HepG2 (cell line): ENCODE data around the gene TMEM151A. TPM values are rescaled to one million over a fixed set of nuclear protein-coding genes. Genes with fewer than 3 reads are reported as not detected.

Experiments used
- ATAC-seq: fragments of 200-7000 bp; cut with Tn5 transposase; 3 replicates; pipeline ENCODE4 v1.9.1; 2020; ENCODE audit warnings: mild to moderate bottlenecking, moderate library complexity
- BruUV-seq: library from RNA; stranded (reverse); fragments of 400-500 nt; replicated peaks from 2 replicates; lab custom pipeline; 2021; lab: Mats Ljungman, UMichigan
- CTCF ChIA-PET: fragments of 300-600 bp; formaldehyde crosslinking; extraction: SDS; loops from one replicate; lab custom pipeline; 2021; ENCODE audit warnings: low total read pairs, inconsistent platforms, low intra/inter-chr PET ratio; lab: Yijun Ruan, JAX
- POLR2A ChIA-PET: fragments of 350-600 bp; sonication (Branson Sonifier 250); formaldehyde crosslinking; loops from one replicate; lab custom pipeline; 2020; ENCODE audit warnings: antibody characterized with exemption, inconsistent platforms; lab: Yijun Ruan, JAX
- DNase-seq: peaks from one replicate; pipeline ENCODE4 v3.0.0-alpha.2; 2015; ENCODE audit warnings: low spot score
- FAIRE-seq: peaks from 3 replicates; lab custom pipeline; 2011; peaks lifted over from hg19 to GRCh38; lab: Jason Lieb, UNC
- H2AFZ ChIP-seq: one replicate; pipeline ENCODE4 v1.6.1; 2011; ENCODE audit warnings: low read length, inconsistent platforms
- H3K27ac ChIP-seq: fragments of 300-600 bp; 3 replicates; pipeline ENCODE4 v1.8.0; 2011; ENCODE audit warnings: mixed run types, mild to moderate bottlenecking, mixed read lengths, low read length, inconsistent platforms; ENCODE audit not compliant: insufficient read depth; ENCODE audit errors: extremely low read length
- H3K27me3 ChIP-seq, 2 experiments: fragments of 200-600 bp in 1 of 2; 2 replicates in 1 of 2; 3 replicates in 1 of 2; pipeline versions ENCODE4 v1.6.0 to v1.8.0; 2011; ENCODE audit warnings: low read length in 2 of 2, mild to moderate bottlenecking in 2 of 2, moderate library complexity in 2 of 2, inconsistent platforms in 1 of 2; ENCODE audit not compliant: insufficient read depth in 2 of 2, control insufficient read depth in 1 of 2
- H3K36me3 ChIP-seq, 2 experiments: fragments of 200-600 bp in 1 of 2; replicated peaks in 1 of 2; 2 replicates in 1 of 2; 3 replicates in 1 of 2; pipeline versions ENCODE4 v1.5.1 to v1.8.0; 2011; ENCODE audit warnings: low read length in 2 of 2, inconsistent platforms in 1 of 2; ENCODE audit not compliant: insufficient read depth in 2 of 2, control insufficient read depth in 1 of 2
- H3K4me1 ChIP-seq: 2 replicates; pipeline ENCODE4 v1.5.1; 2012; ENCODE audit warnings: low read length, inconsistent platforms; ENCODE audit not compliant: insufficient read depth
- H3K4me2 ChIP-seq: 2 replicates; pipeline ENCODE4 v1.6.0; 2011; ENCODE audit warnings: low read depth, low read length, inconsistent platforms
- H3K4me3 ChIP-seq, 3 experiments: fragments of 200-600 bp in 1 of 3; sonication (generic), shearing (Covaris generic) in 1 of 3; replicated peaks in 1 of 3; 2 replicates each; pipeline ENCODE4 v1.5.1; 2011 to 2016; ENCODE audit warnings: low read length in 3 of 3, inconsistent platforms in 2 of 3, low read depth in 2 of 3, mild to moderate bottlenecking in 2 of 3, control low read depth in 1 of 3, mixed read lengths in 1 of 3; ENCODE audit not compliant: insufficient read depth in 1 of 3
- H3K79me2 ChIP-seq: one replicate; pipeline ENCODE4 v1.6.1; 2011; ENCODE audit warnings: low read length, inconsistent platforms; ENCODE audit not compliant: insufficient read depth
- H3K9ac ChIP-seq: 2 replicates; pipeline ENCODE4 v1.6.0; 2011; ENCODE audit warnings: mild to moderate bottlenecking, low read depth, low read length, inconsistent platforms; ENCODE audit not compliant: insufficient read depth
- H3K9me3 ChIP-seq: 2 replicates; pipeline ENCODE4 v1.5.1; 2012; ENCODE audit warnings: mild to moderate bottlenecking, low read length
- H4K20me1 ChIP-seq: 2 replicates; pipeline ENCODE4 v1.6.0; 2011; ENCODE audit warnings: inconsistent platforms, mild to moderate bottlenecking, low read length, moderate library complexity; ENCODE audit not compliant: insufficient read depth
- GATAD2A ChIP-seq: IDR thresholded peaks from 2 replicates; pipeline ENCODE4 v1.6.1; 2016
- HIVEP1 ChIP-seq: sonication (generic); formaldehyde crosslinking; IDR thresholded peaks from 2 replicates; pipeline ENCODE4 v1.4.0; 2020; ENCODE audit warnings: mild to moderate bottlenecking, missing genetic modification reagents
- ISX ChIP-seq: sonication (generic); formaldehyde crosslinking; conservative IDR thresholded peaks from 2 replicates; pipeline ENCODE4 v1.5.0; 2020; ENCODE audit warnings: missing genetic modification reagents
- NR2F6 ChIP-seq, 2 experiments: IDR thresholded peaks; 2 replicates each; pipeline ENCODE4 v1.6.1; 2016; ENCODE audit warnings: antibody characterized with exemption in 1 of 2, mild to moderate bottlenecking in 1 of 2
- RBFOX2 ChIP-seq: fragments of 200-400 bp; formaldehyde crosslinking; IDR thresholded peaks from 2 replicates; pipeline ENCODE4 v1.6.1; 2017; ENCODE audit warnings: low read depth, mild to moderate bottlenecking, low read length
- RXRA ChIP-seq: sonication (generic); formaldehyde crosslinking; IDR thresholded peaks from 2 replicates; pipeline ENCODE4 v1.5.1; 2020; ENCODE audit warnings: missing genetic modification reagents
- ZC3H13 ChIP-seq: sonication (generic); formaldehyde crosslinking; IDR thresholded peaks from 2 replicates; pipeline ENCODE4 v1.8.1; 2023; ENCODE audit warnings: mild to moderate bottlenecking, missing genetic modification reagents, moderate library complexity
- ZNF280D ChIP-seq: sonication (generic); formaldehyde crosslinking; IDR thresholded peaks from 2 replicates; pipeline ENCODE4 v1.5.1; 2020; ENCODE audit warnings: mild to moderate bottlenecking, missing genetic modification reagents
- ZNF282 ChIP-seq: fragments of 450-650 bp; IDR thresholded peaks from 2 replicates; pipeline ENCODE4 v1.6.1; 2018; ENCODE audit not compliant: partially characterized antibody
- ZNF672 ChIP-seq: sonication (generic); formaldehyde crosslinking; IDR thresholded peaks from 2 replicates; pipeline ENCODE4 v1.8.1; 2022; ENCODE audit warnings: missing genetic modification reagents
- ZNF772 ChIP-seq: sonication (generic); formaldehyde crosslinking; IDR thresholded peaks from 2 replicates; pipeline ENCODE4 v1.5.0; 2020; ENCODE audit warnings: mild to moderate bottlenecking, missing genetic modification reagents
- ZNF782 ChIP-seq: sonication (generic); formaldehyde crosslinking; IDR thresholded peaks from 2 replicates; pipeline ENCODE4 v1.4.0; 2020; ENCODE audit warnings: missing genetic modification reagents, mild to moderate bottlenecking, borderline replicate concordance
- WGBS: methylation state at CpG from one replicate; pipeline ENCODE4 v1.1.6; 2017; ENCODE audit warnings: low lambda C conversion rate; 5-methylcytosine and 5-hydroxymethylcytosine counted together
- in situ Hi-C: cut with HindIII; loops from 2 replicates; pipeline ENCODE4 v1.10.0; 2017; ENCODE audit warnings: low pct_unique_long_range_greater_than_20kb; ENCODE audit not compliant: extremely low pct_ligation_motif_present
- intact Hi-C: fragments of 100-400 bp; cut with micrococcal nuclease; formaldehyde crosslinking; loops from one replicate; pipeline ENCODE4 v1.10.0; 2022; ENCODE audit not compliant: unreplicated experiment
- polyA plus RNA-seq, 8 experiments: library from polyadenylated mRNA; depleted of rRNA in 3 of 8; stranded (reverse) in 7 of 8; unstranded in 1 of 8; fragments of >200 nt; fragmentation: Illumina TruSeq in 4 of 8; extraction: Trizol in 4 of 8; gene quantifications; 2 replicates each; pipeline versions ENCODE4 v1.2.1 to v1.2.3, GENCODE V29; 2011 to 2016; ENCODE audit warnings: low read depth in 4 of 8, missing spikeins in 1 of 8, mixed read lengths in 1 of 8; ENCODE audit not compliant: insufficient read depth in 1 of 8
- total RNA-seq, 5 experiments: library from RNA; depleted of rRNA; stranded (reverse); fragments of >200 nt; fragmentation: Illumina TruSeq; extraction: Trizol; gene quantifications; 2 replicates each; pipeline ENCODE4 v1.2.3, GENCODE V29; 2016; ENCODE audit warnings: low read depth in 1 of 5
- TF ChIP-seq, protein P1 (sequence below): sonication (generic); formaldehyde crosslinking; IDR thresholded peaks from 2 replicates; pipeline ENCODE4 v1.4.0; 2020; ENCODE audit warnings: missing genetic modification reagents
- TF ChIP-seq, protein P2 (sequence below): sonication (generic); formaldehyde crosslinking; IDR thresholded peaks from 2 replicates; pipeline ENCODE4 v1.5.1; 2020; ENCODE audit warnings: missing genetic modification reagents, mild to moderate bottlenecking, borderline replicate concordance

TMEM151A gene
- total and polyA plus RNA-seq, 2 of the 13 experiments (the other 11 are each of a cell fraction or from before 2014, with no cell fraction given): 0.18 to 0.33 TPM

- TF ChIP-seq NR2F6 (IDR thresholded peaks at IDR 0.05) (no peak), NR2F6 (CRISPR knock-in tag; IDR thresholded peaks at IDR 0.05) (no peak), HIVEP1 (CRISPR knock-in tag) (0 out of 2 replicates have a peak, but pooled peaks have one; percentile 21), RXRA (0 out of 2 replicates have a peak, but pooled peaks have one; percentile 1), ISX (no peak), GATAD2A (CRISPR knock-in tag) (no peak), ZNF782 (CRISPR knock-in tag) (no peak), ZNF672 (CRISPR knock-in tag) (no peak), ZC3H13 (CRISPR knock-in tag) (0 out of 2 replicates have a peak, but pooled peaks have one; percentile 17)
These were observed 24.5 kb downstream of the TMEM151A start (continued) for GRCh38 chr11:66315921-66316811.

DNA sequence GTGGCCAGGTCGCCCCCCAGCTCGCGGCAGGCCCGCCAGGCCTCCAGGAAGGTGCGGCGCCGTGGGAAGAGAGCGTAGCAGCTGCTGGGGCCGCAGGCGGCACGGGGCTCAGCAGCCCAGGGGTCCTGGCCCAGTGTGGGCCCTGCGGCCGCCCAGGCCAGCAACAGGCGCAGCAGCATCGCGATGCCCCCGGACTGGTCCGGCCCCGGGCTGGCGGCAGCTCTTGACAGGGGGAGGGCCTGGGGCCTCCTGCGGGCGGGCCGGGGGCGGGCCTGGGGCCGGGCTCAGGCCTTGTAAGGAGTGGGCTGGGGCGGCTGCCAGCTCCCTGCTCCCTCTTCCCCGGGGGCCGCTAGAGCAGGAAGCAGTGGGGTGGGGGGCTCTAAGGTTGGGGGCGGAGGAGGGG lies 25.2 kb downstream of the TMEM151A start, which contains the start of gene CD248:
Gene CD248 (minus strand): TSS at position 196 of the 403 bp plus-strand sequence. CDS start 17 bp downstream, at position 179.
- in situ Hi-C loops (no loop called here), intact Hi-C loops (loop anchor here (10.0 kb wide), 1 partner anchor 68 kb away; no protein-coding TSS in a partner anchor)
- Histone ChIP-seq H3K4me3 (peak within 1 kb of the TSS; percentile 11 to 66 (median 24)), H3K4me1 (peaks cover 39% of the 10 kb centered on the region), H3K4me2 (peak within 1 kb of the TSS; percentile 78), H3K27me3 (0 out of 5 replicates have a peak, but pooled peaks cover 0 to 4% of the 10 kb centered on the region in 2 experiments), H4K20me1 (no peaks in the 10 kb centered on the region), H3K36me3 (no peaks in the 10 kb centered on the region), H3K9me3 (no peaks in the 10 kb centered on the region), H3K79me2 (no peaks in the 10 kb centered on the region), H2AFZ (no peak within 1 kb of the TSS), H3K9ac (peak within 1 kb of the TSS; percentile 40), H3K27ac (peak within 1 kb of the TSS; percentile 32)
- ChIA-PET CTCF (no interaction called here), POLR2A (interaction anchor here (0.8 to 3.7 kb wide), 7 partner anchors 10 to 34 kb away, joined by 3 to 28 read pairs (median 6); partner anchors contain the start of genes B4GAT1, BRMS1, RIN1 and YIF1A)
- 40% methylated on average over 5 of the region's 29 CpGs for WGBS
- ATAC-seq (peak; percentile 12), FAIRE-seq (no peak), DNase-seq (no peak)
- BruUV-seq: no TSS peak
- TF ChIP-seq RBFOX2 (peak; percentile 51; the same call in 1 of the 2 replicates), ZNF772 (no peak), ZNF282 (no peak), ZNF280D (CRISPR knock-in tag) (no peak)
- TF ChIP-seq, protein P1, sequence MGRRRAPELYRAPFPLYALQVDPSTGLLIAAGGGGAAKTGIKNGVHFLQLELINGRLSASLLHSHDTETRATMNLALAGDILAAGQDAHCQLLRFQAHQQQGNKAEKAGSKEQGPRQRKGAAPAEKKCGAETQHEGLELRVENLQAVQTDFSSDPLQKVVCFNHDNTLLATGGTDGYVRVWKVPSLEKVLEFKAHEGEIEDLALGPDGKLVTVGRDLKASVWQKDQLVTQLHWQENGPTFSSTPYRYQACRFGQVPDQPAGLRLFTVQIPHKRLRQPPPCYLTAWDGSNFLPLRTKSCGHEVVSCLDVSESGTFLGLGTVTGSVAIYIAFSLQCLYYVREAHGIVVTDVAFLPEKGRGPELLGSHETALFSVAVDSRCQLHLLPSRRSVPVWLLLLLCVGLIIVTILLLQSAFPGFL (CRISPR knock-in tag): no peak
- TF ChIP-seq, protein P2, sequence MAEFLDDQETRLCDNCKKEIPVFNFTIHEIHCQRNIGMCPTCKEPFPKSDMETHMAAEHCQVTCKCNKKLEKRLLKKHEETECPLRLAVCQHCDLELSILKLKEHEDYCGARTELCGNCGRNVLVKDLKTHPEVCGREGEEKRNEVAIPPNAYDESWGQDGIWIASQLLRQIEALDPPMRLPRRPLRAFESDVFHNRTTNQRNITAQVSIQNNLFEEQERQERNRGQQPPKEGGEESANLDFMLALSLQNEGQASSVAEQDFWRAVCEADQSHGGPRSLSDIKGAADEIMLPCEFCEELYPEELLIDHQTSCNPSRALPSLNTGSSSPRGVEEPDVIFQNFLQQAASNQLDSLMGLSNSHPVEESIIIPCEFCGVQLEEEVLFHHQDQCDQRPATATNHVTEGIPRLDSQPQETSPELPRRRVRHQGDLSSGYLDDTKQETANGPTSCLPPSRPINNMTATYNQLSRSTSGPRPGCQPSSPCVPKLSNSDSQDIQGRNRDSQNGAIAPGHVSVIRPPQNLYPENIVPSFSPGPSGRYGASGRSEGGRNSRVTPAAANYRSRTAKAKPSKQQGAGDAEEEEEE (CRISPR knock-in tag): no peak
